Activated CD4-positive, alpha-beta T cell treated with anti-CD3 and anti-CD28 coated beads, Interleukin-2, amount 50 U/mL, for 24 hours (primary cell): Measurements from ENCODE around the gene SLC14A1.
A peak's percentile ranks its signal among the peaks of the same experiment; 100 is the strongest.

Experiments used
- DNase-seq, 2 donors: peaks; one replicate each; pipeline ENCODE4 v3.0.0-alpha.2; 2020; ENCODE audit warnings: low read depth in 1 of 2, low spot score in 1 of 2

SLC14A1 gene

DNA sequence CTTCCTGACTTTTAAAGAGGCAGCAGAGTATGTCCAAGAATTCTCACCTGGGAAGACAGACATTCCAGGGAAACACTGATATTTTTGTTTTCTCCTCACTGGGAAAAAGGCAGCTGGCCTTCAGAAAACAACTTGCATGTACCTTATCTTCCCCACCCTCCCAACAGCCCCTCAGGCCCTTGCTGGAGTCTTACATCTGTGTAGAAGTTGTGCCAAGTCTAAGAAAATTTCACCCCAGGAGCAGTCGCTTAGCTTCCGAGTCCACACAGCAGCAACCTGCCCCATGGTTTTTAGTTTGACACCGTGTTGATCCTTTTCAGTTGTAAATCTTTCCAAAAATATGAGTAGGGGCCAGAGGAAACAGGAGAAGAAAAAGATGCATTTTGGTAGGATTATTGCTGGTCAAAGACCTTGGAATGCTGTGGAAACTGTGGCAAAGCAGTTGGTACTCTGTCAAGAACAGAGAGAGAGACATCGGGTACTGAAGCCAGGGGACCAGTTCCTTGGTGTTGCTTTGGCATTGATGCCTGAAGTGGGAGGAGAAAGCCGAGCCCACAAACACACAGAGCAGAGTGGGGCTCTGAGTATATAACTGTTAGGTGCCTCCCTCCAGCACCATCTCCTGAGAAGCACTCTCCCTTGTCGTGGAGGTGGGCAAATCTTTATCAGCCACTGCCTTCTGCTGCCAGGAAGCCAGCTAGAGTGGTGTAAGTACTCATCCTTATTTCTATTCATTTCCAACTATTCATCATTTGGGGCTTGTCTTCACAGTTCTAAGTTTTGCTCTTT, at the start of gene SLC14A1:
SLC14A1 (plus strand) TSS at position 615 of the 789 bp plus-strand sequence. CDS start 6,140 bp downstream, outside the sequence.
- no peak for DNase-seq

GRCh38 chr18:45677276-45677807, 46.6 kb upstream of the SLC14A1 start:
- no peak for DNase-seq

DNA sequence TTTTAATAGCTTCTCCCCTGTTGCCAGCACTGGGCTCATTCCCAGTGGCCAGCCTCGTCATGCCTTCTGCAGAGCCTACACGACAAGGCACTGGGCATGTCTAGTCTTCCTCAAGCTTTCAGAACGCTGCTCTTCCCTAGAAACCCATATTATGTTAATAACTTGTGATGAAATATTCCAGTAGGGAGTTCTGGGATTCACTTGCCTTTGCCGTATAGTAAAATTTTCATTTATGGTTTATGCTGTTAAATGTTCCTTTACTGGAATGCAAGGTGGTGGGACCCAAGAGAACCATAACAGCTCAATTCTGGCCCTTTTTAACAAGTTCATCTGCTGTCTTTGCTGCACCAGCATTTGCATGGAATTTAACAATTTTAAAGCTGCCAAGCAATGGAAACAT, 45.5 kb upstream of the SLC14A1 start:
- DNase-seq: no peak

DNA sequence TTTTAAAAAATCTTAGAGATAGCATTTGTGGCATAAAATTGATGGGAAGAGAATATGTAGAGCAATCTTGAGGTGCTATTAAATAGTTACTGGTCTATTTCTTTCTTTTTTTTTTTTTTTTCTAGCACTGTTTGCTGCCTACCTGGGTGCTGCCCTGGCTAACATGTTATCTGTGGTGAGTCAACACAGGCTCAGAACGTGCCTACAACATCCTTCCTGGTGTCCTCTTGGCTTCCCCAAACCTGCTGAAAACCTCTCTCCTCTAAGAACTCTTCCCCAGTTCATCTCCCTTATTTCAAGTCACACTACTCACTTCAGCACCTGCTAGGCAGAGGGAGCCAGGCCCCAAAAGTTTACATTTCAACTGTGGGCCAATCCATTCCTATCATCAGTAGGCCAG, 45.1 kb upstream of the SLC14A1 start:
- no peak for DNase-seq

- DNase-seq: no peak
Observed at GRCh38 chr18:45680066-45680690, 43.8 kb upstream of the SLC14A1 start.

DNA sequence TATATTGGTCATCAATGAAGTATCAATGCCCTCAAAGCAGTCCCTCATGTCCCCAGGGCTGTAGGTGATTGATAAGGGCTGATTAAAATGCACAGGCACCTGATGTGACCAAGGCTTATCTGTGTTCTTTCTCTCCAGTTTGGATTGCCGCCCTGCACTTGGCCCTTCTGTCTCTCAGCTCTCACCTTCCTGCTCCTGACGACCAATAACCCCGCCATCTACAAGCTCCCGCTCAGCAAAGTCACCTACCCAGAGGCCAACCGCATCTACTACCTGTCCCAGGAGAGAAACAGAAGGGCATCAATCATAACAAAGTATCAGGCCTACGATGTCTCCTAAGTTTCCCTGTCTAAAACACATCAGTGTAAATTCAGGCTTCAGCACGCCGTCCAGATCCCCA, 41.8 kb upstream of the SLC14A1 start:
- no peak for DNase-seq

- no peak for DNase-seq
Observed at GRCh38 chr18:45684341-45685115, 39.5 kb upstream of the SLC14A1 start.

DNA sequence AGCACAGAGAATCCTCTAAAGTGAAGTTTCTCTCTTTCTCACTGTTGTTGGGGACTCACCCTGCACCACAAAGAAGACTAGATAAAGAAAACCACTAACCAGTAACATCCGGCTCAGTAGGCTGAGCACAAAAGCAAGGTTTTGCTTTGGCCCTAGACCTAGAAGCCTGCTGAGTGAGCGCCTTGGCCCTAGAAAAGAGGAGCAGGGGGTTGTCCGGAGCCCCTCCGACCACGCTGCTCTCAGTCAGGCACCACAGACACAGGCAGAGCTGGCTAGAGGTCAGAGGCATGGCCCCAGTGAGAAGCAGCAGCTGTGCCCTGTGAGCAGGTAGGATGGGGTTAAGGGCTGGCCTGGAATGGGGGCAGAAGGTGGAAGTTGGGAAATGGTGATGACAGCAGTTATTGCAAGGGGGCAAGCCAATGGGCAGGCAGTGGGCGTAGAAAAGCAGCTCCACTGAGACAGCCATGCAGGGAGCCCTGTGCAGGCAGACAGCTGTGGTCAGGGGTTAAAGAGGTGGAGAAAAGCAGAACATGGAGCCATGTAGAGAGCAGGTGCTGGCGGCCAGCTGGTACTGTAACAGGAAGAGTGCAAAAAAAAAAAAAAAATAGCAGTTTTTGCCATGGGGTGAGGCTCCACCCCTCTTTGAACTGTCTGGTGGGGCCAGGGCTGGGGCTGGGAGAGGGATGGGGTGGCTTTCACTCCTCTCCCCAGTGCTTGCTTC, 36.9 kb upstream of the SLC14A1 start:
- peak in 1 of 2 donors; percentile 49 for DNase-seq

DNA sequence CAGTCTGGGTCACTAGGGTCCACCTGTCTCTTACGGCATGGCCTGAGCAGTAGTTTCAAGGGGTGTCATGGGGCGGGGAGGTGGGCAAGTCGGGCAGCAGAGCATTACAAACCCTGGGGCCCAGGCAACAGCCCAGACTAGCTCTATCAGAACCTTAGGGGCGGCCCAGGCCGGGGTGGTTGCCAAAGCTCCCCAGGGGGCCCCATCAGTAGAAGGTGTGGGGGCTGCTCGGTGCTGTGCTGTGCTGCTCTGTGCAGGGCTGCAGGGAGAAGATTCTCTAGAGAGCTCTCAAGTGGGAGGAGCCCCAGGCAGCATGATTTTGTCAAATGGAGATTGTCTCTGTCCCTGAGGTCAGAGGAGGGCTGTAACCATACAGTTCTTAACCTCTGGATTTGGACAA, 36.4 kb upstream of the SLC14A1 start:
- no peak for DNase-seq

- no peak for DNase-seq
Observed at GRCh38 chr18:45688113-45688512, 35.9 kb upstream of the SLC14A1 start.

DNA sequence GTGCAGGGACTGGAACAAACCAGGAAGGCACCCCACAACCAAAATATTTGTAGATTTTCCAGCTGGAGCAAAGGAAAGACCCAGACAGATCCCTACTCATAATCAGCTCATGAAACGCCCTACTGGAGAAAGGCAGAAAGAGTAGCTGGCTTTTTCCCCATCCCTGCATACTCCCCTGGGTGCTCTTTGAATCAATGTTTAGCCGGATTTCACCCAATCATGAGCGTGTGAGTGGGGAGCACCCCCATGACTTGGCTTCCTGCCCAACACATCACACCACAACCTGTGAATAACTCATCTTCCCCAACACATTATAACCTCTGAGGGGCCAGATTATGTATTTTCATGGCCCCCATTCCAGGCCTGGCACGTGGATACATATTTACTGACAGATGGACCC, 35.1 kb upstream of the SLC14A1 start:
- DNase-seq: peak in 1 of 2 donors; percentile 59

DNA sequence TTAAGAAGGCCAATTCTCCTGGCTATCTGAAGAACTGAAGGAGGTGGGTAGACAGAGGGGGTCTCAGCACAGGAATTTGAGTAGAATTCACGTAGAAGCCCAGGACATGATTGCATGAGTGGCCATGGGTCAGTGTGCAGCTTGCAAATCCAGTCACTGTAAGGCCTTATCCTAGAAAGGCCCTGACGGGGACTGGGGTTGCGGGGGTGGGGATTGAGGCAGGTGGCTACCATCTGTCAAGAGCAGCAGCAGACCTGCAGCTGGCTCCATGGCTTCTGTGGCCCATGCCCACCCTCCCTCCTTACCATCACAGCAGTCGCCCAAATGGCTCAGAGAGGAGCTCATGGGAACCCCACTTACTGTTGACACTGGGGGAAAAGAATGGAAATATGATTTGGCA, 34.6 kb upstream of the SLC14A1 start:
- no peak for DNase-seq

DNA sequence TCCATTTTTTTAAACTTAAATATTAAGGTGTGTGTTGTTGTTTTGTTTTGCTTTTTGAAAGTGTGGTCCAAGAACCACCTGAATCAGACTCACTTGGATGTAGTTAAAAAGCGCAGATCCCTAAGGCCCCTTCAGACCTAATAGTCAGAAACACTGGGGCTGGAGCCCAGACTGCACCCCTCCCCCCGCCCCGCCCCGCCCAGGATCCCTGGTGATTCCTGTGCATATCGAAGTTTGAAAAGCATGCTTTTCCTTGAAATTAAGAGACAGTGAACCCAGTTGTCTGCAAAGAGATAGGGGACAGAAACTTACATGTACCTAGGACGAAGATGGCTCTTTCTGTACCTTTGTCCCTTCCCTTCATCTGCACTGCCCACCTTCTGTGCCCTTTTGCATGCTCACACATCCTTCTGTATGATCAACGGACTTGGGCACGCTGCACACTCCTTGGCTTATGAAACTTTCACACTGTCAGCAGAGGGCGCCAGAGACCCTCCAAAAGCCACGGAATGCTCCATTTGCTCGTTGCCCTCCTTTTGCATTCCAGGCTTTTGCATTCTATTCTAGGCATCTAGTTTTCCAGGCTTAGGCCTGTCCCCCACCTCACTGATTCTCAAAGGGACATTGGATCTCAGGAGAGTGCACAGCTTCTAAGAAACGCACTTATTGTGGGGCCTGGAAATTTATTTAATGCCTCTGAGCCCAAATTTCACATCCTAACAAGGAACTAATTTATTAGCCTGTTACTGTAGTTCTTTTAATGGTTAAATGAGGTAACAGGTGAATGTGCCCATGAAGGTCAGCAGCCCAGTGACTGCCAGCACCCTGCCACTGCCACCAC, 32.8 kb upstream of the SLC14A1 start:
- peak; percentile 60 to 66 for DNase-seq

- DNase-seq: no peak
Observed at GRCh38 chr18:45691816-45692179, 32.2 kb upstream of the SLC14A1 start.

DNA sequence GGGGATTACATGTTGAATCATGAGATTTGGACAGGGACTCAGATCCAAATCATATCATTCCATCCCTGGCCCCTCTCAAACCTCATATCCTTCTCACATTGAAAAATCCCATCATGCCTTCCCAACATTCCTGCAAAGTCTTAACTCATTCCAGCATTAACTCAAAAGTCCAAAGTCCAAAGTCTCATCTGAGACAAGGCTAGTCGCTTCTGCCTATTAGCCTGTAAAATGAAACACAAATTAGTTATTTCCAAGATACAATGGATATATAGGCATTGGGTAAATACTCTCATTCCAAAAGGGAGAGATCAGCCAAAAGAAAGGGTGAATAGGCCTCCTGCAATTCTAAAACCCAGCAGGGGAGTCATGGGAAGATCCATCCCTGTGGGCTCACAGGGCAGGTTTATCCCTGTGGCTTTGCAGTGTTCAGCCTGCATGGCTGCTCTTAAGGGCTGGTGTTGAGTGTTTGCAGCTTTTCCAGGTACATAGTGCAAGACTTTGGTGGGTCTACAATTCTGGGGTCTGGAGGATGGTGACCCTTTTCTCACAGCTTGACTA, 21.2 kb upstream of the SLC14A1 start:
- DNase-seq: no peak

- DNase-seq: no peak
Observed at GRCh38 chr18:45708831-45709230, 15.2 kb upstream of the SLC14A1 start.

DNA sequence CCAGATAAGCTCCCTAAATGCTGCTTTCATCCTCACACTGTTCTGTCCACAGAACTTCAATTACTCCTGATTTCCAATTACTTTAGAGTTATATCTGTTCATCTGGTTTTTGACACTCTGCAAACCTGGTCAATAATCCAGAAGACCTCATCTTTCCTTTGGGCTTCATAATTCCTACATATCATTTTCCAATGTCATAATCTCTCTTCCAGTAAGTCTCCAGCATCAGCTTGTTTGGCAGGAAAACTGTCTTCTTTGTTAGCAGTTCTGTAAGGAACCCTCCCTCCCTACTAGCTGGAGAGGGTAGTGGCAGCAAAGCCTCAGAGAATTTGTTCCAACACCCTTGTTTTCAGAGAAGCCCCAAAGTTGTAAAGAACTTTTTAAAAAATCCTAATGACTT, 11.9 kb upstream of the SLC14A1 start:
- no peak for DNase-seq

DNA sequence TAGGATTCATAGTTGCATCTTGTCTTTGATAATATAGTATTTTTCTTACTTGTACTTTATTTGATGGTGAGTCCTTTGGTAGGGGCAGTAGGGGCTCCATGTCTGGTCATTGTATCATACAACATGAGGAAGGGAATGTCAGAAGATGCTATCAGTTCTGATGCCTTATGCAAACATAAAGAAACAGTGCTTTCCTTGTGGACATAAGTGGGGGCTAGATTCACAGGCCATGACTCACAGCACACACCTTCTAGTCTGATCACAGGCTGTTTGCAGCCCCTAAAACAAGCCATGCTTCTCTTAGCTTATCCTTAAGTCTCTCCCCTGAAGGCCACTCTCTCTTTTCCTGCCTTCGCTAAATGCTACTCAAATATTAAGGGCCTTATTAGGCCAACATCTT, 10.7 kb upstream of the SLC14A1 start:
- DNase-seq: no peak

DNA sequence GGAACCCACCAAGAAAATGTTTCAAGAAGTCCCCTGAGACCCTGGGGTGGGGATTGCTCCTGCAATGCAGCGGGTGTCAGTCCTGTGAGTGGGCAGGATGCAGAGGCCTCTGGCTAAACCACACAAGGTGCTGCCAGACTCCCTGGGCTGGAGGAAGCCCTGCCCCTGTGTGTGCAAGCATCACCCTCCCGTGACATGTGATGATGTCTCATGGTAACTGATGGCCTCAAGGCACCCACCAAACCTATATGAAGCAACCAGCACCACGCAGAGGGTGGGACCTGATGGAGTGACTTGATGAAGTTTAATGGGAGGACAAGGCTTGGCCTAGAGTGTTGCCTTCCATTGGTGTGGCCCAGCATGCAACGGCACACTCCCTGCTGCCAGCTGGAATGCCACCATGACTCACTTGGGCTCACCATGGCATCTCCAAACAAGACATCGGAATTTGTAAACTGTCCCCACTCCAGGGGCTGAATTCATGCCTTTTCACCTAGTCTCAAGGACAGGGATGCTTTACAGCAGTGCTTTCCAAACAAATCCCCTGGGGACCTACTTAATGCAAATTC, 8.7 kb upstream of the SLC14A1 start:
- no peak for DNase-seq

GRCh38 chr18:45719106-45719505, 4.9 kb upstream of the SLC14A1 start:
- DNase-seq: no peak
